HUDEP-2 (cell line): ENCODE results near the gene ACTN1.
A peak's percentile ranks its signal among the peaks of the same experiment; 100 is the strongest.
"Not testable (repeated sequence)": the region's sequence is repeated elsewhere in the genome, so short reads cannot be mapped to it uniquely, and the experiment has no call there.

Source experiments
- DNase-seq, 76 experiments: peaks; one replicate each; lab custom pipeline; 2025; ENCODE audit not compliant: unreplicated experiment in 76 of 76; lab: John Stamatoyannopoulos, UW

ACTN1 gene

GRCh38 chr14:68987653-68988036 lies 8.5 kb upstream of the ACTN1 start:
- DNase-seq = peak in 5 of 76 experiments; percentile 2 to 44 (median 26)

DNA sequence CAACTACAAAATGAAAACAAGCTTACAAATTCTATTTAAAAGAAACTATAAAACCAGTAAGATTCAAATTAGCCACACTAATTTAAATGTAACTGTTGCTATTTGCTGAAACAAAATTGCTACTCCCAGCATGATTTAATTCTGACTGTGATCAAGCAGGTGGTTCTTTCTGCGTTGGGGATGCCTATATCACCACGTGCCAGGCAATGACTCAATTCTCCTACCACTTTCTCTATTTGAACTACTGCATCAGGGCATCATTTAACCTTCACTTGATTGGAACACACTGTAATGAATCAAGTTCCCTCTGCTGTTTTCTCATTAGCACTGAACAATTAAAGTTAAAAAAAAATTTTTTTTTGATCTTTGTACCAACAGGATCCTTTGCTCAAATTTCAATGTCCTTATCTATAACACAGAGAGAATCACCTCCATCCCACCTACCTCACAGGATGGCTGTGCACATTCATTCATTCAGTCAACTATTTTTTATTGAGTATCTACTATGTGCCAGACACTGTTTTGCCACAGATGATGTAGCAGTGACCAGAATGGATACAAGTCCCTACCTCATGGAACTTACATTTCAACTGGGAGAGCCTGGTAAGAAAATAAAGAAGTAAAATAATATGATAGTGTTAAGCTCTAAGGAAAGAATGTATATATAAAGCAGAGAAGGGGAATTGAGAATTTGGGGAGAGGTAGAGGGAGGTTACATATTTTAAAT lies 8.0 kb upstream of the ACTN1 start:
- DNase-seq = no peak

GRCh38 chr14:68986225-68986624 lies 7.1 kb upstream of the ACTN1 start:
- DNase-seq = no peak

GRCh38 chr14:68984686-68985085 lies 5.6 kb upstream of the ACTN1 start:
- DNase-seq = no peak

- no peak for DNase-seq
These were observed 4.1 kb upstream of the ACTN1 start for GRCh38 chr14:68983191-68983590.

- no peak for DNase-seq
These were observed 3.5 kb upstream of the ACTN1 start for GRCh38 chr14:68982581-68982980.

- DNase-seq = no peak
These were observed 2.5 kb upstream of the ACTN1 start for GRCh38 chr14:68981539-68981976.

GRCh38 chr14:68981139-68981538 lies 2.0 kb upstream of the ACTN1 start:
- DNase-seq = no peak

GRCh38 chr14:68979722-68980451 lies 785 bp upstream of the ACTN1 start:
- no peak for DNase-seq

DNA sequence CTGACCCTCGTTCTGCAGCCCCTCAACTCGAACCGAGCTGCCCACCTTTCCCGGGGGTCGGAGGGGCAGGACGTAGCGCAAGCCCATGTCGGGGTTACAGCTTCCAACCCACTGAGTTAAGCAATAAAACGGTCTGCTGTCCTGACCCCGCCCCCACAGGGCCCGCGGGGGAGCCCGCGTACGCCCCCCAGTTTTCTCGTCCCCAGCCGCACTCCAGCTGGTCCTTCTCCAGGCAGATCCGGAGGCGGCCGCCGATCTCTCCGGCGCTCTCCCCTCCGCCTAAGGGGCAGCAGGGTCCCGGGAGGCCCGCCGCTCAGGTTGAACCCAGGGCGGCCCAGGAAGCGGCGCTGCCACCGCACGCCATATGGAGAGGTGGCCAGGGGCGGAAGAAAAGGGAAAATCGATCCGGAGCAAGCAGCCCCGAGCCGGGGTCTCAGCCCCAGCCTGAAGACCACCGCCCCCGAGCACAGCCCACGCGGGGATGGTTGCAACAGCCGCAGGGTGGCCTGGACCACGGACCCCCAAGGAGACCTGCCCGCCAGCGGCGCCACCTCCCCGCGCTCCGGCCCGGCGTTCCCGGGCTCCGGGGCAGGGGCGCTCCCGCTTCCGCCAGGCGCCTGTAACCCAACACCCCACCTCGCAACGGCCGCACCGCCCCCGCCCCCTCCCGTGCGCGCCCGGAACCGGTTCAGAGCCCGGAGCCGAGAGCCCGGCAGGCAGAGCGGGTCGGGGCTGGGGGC lies 760 bp downstream of the ACTN1 start:
- no peak for DNase-seq

GRCh38 chr14:68977718-68978171 lies 1.4 kb downstream of the ACTN1 start:
- no peak for DNase-seq

GRCh38 chr14:68977180-68977717 lies 1.9 kb downstream of the ACTN1 start:
- no peak for DNase-seq

DNA sequence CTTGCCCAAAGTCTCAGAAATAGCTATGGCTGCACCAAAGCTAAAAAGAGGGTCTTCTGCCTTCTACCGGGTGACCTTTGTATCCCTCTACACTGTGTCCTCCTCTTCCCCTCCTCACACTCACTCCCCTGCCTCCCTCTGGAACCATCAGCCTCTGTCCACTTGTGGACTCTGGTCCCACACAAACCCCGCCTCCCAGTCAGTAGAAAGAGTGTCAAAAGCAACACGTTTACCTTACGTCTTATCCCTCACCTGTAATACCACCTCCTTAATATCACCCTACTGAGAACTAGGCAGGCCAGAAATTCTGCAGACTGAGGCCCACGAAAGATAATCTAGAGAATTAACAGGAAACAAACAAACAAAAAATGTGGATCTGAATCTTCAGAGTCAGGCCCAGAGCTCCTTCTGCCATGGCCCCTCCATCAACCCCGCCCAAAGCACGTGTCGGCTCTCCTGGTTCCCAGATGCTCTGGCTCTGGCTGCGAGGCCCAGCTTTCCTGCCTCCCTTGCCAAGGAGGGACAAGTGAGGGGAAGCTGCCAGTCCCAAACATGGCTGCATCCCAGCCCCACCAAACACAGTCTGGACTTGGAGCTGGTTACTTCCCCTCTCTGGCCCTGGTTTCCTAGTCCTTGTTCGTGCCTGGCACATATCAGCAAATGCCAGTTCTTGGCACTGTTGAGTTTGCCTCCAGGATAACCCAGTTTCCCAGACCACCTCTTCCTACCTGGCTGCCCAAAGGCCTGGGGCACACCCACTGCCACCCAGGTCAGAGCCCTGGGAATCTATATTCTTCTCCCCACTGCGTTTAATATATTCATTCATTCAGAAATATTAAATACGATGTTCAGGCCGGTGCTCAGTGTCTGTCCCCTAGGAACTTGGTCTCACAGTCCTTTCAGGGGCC lies 2.7 kb downstream of the ACTN1 start:
- no peak for DNase-seq

DNA sequence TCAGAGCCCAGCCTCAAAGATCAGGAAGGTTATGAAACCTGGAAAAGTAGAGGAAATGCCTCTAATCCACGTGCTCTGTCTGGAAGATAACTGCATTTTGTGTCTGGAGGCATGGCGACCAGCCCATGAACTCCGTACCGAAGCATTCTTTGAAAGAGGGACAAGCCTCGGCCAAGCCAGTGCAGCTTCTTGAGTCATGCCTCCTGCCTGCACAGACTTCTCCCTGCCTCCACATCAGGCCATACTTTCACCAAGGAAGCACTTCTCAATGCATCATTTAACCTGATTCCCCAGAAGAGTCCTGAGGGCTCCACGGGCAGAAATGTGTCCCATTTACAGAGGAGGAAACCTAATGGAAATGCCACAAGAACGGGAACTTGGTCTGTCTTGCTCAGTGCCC lies 3.4 kb downstream of the ACTN1 start:
- DNase-seq = no peak

DNA sequence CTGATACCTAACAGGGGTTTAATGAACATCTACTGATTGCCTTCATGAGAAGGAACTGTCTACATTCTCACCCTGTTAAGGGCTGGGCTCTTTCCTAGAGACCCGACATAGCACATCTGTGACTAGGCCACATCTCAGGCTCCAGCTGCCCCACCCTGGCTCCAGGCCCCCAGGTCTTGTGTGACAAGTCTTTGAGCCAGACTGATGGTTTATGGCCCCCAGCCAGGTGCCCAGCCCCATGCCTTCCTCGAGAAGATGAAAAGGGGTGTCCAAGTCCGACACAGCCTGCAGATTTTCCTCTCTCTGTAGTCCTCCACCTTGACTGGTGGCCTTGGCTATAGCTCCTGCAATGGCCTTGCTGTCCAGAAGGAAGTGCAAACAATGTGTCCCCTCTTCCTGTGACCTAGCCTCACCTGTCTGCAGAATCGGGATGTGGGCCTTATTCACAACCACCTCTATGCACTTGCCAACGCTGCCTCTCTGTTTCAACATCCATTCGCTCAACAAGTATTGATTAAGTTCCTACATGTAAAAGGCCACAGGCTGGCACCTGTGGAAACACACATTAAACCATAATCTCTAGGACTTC lies 4.2 kb downstream of the ACTN1 start:
- DNase-seq = no peak

GRCh38 chr14:68973639-68974038 lies 5.5 kb downstream of the ACTN1 start:
- no peak for DNase-seq

DNA sequence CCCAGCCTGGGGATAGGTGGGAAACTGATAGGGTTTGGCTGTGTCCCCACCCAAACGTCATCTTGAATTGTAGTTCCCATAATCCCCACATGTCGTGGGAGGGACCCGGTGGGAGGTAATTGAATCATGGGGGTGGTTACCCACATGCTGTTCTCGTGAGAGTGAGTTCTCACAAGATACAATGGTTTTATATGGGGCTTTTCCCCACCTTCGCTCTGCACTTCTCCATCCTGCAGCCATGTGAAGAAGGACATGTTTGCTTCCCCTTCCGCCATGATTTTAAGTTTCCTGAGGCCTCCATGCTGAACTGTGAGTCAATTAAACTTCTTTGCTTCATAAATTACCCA lies 5.9 kb downstream of the ACTN1 start:
- DNase-seq = not testable (repeated sequence)

DNA sequence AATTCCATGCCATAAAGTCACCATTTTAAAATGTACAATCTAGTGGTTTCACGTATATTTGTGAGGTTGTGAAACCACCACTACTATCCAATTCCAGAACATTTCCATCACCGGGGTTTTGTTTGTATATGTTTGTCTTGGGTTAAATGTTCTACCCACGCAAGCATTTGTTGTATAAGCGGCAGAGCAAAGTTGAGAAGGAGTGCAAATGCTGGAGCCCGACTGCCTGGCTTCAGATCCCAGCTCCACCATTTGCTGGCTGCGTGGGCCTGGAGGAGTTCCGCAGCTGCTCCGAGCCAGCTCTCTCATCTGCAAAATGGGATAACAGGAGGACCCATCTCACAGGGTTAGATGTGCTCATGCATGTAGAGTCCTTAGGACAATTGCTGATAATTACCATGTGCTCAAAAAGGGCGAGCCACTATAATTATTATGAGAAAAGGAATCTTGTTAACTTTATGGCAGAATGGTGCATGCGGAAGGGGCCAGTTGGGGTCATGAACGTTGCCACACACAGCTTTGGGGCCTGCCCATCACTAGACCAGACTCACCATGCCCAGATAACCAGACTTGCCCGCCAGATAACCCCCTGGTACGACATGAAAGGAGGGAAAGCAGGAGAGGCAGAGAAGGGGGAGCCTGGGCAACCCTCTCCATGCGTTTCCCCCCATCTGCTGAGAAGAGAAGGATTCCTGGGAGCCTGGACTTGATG lies 6.4 kb downstream of the ACTN1 start:
- no peak for DNase-seq

GRCh38 chr14:68971411-68972035 lies 7.6 kb downstream of the ACTN1 start:
- no peak for DNase-seq
